GM21367 (cell line): Measurements from ENCODE around the gene FLCN.
"Not testable (repeated sequence)": the region's sequence is repeated elsewhere in the genome, so short reads cannot be mapped to it uniquely, and the experiment has no call there.

Experiments used
- ATAC-seq: cut with Tn5 transposase; IDR thresholded peaks from one replicate; pipeline ENCODE4 v1.9.1; 2021; ENCODE audit not compliant: unreplicated experiment

FLCN gene

DNA sequence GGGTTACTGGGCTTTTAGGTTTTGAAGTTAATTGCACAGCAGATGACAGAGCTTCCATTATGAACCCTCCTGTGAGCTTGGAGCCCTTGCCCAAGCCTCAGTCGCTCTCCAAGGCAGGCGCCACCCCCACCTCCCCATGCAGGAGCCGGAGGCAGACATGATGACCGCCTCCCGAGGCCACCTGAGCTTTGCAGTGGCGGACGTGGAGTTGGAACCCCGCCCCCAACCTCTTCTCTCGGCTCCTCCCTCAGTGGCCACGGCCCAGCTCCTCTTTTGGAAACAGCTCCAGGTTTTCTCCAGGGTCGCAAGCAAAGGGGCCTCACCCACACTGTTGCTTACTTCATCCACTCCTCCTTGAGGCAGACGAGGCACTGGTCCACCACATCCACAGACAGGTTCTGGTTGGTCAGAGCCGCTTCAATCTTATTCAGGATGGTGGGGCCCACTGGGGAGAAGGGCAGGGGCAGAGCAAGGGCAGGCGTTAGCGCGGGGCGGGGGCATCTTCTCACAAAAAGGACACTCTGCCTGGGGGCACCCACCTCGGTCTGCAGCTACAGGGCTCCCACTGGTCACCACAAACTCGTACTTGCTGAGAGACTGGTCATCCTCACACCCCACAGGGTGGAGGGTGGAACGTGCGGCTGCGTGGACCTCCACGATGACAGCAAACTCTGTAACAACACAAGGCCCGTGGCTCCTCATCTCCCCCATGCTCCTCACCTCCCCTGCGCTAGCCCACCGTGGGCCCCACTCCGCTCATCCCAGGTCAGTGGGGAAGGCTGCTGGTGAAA is 22.1 kb downstream of the FLCN start:
- ATAC-seq = no peak

DNA sequence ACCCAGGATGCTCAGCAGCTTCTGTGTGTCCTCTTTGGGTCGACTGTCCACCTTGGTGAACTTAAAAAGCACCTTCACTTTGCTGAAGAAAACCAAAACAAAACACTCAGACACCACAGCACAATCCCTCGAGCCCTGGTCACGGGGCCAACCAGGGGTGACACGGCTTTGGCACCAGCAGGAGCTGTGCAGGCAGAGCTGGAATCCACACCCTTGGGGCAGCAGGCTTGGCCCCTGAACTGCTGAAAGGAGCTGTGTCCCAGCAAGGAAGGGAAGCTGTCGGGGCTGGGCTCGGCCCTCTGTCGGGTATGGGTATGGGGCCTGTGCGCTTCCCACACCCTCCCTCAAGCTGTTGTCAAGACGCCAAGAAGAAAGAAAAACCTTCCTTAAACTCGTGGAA is 23.2 kb downstream of the FLCN start:
- no peak for ATAC-seq

DNA sequence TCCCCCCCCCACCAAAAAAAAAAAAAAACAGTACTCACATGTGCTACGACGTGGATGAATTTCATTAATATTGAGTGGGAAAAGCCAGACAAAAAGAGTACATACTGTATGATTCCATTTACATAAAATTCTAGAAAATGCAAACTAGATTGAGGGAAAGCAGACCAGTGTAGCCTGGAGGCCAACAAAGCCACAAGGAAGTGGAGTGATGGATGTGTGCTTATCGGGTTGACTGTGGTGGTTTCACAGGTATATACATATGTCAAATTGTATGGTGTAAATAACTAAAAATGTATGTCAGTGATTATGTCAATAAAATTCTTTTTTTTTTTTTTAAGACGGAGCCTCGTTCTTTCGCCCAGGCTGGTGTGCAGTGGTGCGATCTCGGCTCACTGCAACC is 29.0 kb downstream of the FLCN start:
- no peak for ATAC-seq

DNA sequence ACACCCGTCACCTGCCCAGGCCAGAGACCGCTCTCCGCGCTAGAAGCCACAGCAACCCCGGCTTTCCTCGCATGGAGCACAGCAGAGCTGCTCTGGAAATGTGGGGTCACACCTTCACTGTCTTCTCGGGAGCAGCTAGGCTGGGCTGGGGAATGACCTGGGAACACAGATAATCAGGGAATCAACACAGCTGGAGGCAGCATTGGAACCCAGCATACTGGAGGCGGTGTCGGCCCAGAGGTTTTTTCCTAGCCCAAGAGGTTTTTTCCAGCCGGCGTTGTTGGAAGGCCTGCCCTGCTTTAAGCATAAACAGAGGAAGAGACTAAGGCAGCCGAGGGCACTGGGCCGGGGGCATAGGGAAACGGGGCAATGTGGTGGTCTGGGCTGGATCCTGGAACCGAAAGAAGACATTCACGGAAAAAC is 30.0 kb downstream of the FLCN start:
- ATAC-seq = no peak

DNA sequence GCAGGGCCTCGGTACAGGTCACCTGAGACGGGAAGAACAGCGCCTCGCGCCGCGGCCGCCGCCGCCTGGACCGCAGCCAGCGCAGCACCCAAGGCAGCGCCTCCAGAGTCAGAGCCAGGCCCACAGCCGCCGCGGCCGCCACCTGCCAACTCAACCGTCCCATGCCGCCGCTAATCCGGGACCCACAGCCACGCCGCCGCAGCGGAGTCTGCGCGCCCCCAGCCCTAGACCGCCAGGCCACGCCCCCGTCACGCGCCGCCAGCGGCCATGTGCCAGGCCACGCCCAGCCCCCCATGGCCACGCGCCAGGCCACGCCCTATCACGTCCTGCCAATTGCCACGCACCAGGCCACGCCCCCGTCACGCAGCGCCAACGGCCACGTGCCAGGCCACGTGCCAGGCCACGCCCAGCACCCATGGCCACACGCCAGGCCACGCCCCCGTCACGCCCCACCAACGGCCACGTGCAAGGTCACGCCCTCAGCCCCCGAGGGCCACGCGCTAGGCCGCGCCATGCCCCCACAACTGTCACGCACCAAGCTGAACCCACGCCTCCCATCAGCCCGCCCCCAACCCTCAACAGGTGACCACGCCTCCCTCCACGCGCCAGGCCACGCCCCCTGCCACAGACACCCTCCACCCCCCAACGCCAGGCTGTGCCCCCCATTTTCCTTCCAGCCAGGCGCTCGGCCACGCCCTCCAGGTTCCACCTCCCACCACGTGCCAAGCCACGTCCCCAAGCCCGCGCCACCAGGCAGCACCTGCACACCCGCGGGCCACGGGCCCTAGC is 30.6 kb downstream of the FLCN start, which contains the start of gene PLD6:
Gene PLD6, minus strand, starts transcription at position 210 of the 789 bp plus-strand sequence. Its CDS starts 47 bp downstream, at position 163.
- peak; percentile 51 for ATAC-seq

DNA sequence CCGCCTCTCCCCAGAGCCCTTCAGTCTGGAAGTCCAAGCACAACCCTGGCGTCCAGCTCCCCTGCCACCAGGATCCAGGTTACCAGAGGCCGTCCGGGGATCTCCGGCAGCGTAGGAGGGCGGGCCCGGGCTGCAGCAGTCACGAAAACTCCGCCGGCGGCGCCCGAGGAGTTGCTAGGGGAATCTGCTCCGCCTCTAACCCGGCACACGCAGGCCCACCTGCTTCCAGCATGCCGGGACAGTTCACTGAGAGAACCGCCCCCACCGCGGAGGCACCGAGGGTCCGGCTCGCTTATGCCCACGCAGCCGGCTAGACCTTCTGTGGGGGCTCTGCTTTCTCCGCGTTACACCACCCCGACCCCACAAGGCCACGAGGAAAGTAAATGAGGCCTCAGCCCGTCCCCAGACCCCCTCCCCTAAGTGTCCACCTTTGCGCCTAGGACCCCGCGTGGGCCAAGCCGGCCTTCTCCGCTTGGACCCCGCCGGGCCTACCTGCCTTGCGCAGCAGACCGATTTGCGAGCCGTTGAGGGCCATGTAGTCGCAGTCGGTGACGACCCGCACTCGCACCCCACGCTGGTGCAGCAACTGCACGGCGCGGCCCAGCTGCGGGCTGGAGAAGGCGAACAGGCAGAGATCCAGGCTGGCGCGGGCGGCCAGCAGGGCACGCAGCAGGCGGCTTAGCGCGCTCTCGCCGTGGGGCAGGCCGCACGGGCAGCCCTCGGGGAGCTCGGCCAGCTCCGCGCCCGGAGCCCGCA is 31.4 kb downstream of the FLCN start:
- ATAC-seq = peak; percentile 2

DNA sequence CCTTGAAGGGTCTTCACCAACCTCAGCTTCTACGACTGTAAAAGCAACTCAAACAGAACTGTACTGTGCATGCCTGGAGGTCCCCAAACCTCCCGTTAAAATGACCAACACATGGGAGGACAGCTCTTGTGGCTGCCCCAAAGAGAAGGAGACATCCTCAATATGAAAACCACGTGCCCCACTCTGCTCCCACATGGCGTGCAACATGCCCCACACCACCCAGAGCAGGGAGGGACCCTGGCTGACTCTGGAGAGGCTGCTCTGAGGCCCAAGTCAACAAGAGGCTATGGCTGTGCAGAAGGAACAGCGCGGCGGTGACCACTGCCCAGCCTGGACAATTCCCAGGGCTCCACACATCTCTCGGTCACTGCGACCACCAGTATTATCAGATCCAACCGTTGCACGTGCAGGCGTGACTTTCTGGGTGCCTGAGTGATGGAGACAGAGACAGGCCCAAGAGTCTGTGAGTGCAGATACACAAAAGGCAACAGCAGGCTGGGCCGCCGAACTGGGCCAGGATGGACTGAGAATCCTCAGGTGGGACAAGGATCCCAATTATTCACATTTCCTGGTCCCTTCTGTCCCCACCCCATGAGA is 32.2 kb downstream of the FLCN start:
- ATAC-seq = no peak

DNA sequence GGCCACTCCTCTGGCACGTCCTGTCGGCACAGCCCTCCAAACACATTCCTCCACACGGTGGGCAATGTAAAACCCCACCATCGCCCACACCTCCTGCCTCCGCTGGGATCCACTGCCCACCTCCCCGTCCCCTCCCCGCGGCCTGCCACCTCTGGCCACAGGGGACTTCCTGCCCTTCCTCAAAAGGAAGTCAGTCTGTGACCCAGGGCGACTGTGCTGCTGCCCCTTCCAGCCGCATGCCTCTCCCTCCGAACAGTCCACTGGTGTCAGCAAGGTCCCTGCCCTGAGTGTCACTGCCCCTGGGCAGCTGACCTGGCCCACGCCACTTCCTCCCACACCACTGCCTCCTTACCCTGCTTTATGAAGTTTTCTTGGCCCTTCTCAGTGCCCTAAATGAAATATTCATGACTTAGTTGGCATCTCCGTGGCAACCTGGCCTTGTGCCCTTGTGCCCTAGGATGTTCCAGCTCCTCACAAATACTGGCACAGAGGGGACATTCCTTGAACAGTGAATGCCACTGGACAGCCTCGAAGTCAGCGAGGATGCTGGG is 32.9 kb downstream of the FLCN start:
- ATAC-seq = no peak

DNA sequence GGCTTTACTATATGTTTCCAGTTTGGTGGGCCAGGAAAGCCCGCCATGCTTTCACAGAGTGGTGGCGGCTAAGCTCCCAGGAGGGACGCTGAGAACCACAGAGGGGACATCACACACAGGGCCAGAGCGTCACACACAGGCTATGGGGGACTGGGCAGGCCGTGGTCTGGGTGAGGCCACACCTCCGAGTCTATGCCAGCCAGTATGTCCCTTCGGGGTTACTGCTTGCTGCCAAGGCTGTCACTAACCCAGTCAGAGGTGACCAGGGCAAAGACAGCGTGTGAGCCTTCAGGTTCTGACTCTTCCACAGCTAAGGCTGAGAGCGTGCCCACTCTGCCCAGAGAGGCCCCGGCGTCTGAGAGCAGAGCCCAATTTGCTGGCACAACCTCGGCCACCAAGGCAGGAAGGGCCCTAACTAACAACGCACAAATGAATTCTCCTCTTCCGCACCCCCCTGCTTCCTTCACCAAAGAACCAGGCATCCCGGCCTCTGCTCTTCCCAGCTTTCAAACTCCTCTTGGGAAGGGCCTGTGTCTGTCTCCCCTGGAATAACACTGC is 33.7 kb downstream of the FLCN start:
- ATAC-seq = no peak

DNA sequence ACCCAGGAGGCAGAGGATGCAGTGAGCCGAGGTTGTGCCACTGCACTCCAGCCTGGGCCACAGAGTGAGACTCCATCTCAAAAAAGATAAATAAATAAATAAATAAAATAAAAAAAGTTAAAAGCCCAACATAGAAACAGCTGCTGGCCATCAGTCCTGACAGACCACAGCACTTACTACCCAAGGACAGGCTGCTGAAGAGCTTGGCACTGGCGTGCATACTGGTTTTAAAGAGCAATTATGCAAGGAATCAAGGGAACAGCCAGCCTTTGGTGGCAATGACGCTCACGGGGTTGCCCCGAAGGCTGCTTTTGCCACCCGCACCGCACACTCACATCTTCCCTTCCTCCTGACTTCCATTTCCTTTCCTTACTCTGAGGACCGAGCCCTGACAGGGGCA is 35.1 kb downstream of the FLCN start:
- no peak for ATAC-seq

DNA sequence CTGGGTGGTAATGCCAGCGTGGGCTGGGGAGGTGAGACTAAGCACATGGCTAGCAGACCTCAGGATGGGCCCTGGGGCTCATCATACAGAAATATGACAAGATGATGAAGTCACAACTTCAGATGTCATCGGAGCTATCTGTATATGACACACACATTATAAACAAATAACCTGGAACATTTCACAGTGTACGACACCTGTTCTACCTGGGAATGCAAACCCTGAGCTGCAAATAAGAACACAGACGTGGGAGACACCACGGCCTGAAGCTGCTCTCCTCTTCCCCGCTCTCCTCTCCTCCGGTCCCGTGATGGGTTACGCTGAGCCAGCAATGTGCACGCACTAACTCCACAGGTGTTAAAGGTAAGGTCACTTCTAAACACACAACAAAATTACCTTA is 35.7 kb downstream of the FLCN start:
- ATAC-seq = no peak

DNA sequence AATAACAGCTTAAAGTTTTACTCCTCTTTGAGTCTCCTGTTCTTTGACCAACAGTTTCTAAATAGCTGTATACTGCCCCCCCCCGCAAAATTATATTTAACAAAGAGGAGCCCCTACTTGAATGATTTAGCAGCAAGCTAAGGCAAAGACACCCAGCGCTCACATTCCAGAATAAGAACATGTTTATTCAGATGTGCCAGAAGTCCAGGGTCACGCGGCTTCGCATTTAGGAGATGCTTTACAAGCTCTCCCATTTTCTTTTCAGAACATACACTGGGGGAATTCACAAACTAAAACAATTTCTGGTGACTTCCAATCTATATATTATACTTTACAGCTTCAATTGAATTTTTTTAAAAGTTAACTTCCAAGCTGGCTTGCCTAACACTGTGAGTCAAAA is 36.1 kb downstream of the FLCN start:
- no peak for ATAC-seq

DNA sequence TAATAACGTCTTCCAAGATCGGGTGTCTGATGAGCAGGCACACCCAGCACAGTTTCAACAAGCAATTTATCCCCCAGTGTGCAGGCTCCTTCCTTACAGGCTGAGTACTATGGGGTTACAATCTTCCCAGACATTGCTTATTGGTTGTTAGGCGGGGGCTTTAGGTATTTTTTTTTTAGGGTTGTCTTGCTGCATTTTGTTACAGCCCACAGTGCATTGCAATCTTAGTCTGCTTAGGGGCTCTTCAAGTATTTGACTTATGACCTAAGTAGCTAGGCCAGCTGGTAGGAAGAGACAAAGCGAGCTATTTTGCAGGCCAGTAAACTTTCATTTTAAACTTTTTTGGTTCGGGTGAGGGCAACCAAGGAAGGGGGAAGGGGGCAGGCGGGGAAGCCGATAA is 36.7 kb downstream of the FLCN start:
- no peak for ATAC-seq

DNA sequence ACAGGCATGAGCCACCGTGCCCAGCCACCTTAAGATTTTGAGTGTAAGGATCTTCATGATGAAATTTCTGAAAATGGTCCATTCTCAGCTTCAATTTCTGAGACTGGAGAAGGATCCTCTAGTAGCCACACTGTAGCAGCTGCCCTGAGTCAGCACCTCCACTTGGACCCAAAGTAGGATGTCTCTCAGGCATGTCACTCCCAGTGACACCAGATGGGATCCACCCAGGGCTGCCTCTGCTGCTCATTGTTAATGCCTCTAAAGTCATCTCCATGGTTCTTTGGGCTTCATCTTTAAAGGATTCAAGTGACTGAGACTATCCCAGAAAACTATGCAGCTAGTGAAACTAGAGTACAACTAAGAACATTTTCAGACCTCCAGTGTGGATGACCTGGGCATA is 38.7 kb downstream of the FLCN start:
- no peak for ATAC-seq

DNA sequence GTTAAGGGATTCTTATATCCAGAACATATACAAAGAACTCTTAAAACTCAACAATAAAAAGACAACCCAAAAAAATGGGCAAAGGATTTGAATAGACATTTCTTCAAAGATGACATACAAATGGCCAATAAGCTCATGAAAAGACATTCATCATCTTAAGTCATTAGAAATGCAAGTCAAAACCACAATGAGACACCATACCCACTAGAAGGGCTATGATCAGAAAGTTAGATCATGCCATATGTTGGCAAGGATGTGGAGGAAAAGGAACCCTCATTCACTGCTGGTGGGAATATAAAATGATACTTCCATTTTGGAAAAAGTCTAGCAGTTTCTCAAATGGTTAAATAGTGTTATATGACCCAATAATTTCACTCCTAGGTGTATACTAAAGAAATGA is 40.2 kb downstream of the FLCN start:
- no peak for ATAC-seq

DNA sequence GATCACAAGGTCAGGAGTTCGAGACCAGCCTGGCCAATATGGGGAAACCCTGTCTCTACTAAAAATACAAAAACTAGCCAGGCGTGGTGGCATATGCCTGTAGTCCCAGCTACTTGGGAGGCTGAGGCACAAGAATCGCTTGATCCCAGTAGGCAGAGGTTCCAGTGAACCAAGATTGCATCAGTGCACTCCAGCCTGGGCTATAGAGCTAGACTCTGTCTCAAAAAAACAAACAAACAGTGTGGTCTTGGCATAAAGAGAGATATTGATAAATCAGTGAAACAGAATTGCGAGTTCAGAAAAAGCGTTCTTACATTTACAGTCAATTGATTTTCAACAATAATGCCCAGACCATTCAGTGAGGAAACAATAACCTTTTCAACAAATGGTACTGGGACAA is 41.5 kb downstream of the FLCN start:
- ATAC-seq = not testable (repeated sequence)

DNA sequence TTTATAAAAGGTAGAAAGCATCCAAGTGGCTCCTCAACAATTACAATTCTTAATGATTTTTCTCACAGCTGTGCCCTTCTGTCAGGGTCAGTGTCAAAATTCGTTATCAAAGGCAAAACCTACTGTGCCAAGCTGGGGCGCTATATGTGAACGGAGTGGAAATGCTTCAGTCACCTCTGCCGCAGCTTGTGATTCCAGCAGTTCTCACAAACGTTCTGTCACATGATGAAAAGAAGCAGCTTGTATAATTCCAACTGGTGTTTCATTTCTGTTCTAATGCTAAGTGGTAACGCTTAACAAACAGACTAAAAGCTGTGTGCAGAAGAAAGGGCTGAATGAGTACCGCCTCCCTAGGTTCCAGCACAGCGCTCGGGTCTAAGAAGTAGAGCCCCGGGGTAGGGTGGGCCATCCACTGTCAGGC is 45.0 kb downstream of the FLCN start:
- no peak for ATAC-seq

DNA sequence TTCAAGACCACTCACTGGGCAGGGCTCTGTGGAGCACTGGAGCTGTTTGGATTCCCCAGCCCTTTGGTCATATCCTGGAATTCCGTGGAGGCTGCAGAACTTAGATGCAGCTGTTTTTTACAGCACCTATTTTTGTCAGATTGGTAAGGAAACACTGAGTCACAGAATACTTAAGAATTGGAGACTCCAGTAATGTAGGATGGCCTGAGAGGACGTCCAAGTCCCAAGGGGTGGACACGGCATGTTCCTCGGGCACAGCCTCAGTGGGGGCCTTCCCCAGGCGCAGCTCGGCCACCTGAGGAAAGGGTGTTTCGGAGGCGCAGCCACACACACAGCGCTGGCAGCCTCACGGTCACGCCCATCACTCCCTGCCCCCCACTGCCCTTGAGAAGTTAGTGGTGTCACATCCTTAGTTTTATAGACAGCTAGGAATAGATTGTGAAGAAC is 45.6 kb downstream of the FLCN start:
- ATAC-seq = no peak

DNA sequence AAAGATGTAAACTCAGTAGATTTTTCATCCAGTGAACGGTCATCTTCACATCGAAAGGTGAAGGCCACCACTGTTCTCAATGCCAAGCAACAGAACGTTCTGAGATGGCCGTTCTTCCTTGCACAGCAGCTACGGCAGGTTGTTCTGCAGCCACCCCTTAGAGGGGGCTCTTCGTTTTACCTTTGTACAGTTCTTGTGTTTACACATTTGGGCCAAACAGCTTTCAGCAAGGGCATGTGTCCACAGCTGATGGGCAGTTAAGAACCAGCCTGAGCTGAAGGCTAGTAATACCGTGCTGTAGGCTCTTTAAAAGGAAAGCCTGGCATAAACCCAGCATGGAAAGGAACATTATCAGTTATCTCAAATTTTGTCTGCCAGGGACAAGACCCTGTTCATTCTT is 46.8 kb downstream of the FLCN start:
- no peak for ATAC-seq

DNA sequence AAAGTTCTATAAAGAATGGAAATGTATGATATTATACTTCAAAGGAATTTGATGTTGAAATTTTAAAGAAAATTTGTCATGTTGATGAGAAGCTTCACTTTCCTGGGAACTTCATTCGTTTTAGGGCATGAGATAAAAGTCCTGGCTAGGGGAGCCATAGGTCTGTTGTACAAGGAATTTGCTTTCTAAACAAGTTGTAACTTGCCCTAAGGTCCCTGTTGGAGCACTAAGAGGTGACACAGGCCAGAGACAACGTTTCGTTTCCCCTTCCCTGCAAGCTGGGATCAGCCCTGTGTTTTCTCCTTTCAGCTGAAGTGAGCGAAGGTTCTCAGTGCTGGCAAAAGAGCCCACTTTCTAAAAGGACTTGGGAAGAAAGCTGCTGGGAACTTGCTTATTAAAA is 47.4 kb downstream of the FLCN start:
- ATAC-seq = no peak
